MG63 (cell line): ENCODE results near the gene AGAP4. TPM values are rescaled to one million over a fixed set of nuclear protein-coding genes. Genes with fewer than 3 reads are reported as not detected.
"Not testable (repeated sequence)": the region's sequence is repeated elsewhere in the genome, so short reads cannot be mapped to it uniquely, and the experiment has no call there.

Source experiments
- DNase-seq: peaks from one replicate; pipeline ENCODE4 v3.0.0-alpha.2; 2020
- H3K27me3 ChIP-seq: fragments of 250-450 bp; sonication (Bioruptor Pico); 2 replicates; pipeline ENCODE4 v1.5.1; 2020; ENCODE audit warnings: mild to moderate bottlenecking, moderate library complexity
- H3K36me3 ChIP-seq: fragments of 250-450 bp; sonication (Bioruptor Pico); 2 replicates; pipeline ENCODE4 v1.5.1; 2020; ENCODE audit warnings: mild to moderate bottlenecking, moderate library complexity
- H3K4me3 ChIP-seq: fragments of 250-450 bp; sonication (Bioruptor Pico); 2 replicates; pipeline ENCODE4 v1.5.1; 2020; ENCODE audit warnings: mild to moderate bottlenecking, moderate library complexity
- H3K9me3 ChIP-seq: fragments of 250-450 bp; sonication (Bioruptor Pico); 2 replicates; pipeline ENCODE4 v1.5.1; 2020; ENCODE audit warnings: mild to moderate bottlenecking, moderate library complexity
- total RNA-seq: library from RNA; depleted of rRNA; stranded (reverse); fragments of >200 nt; shearing (Covaris generic); gene quantifications from 2 replicates; pipeline ENCODE4 v1.2.3, GENCODE V29; 2014; ENCODE audit warnings: low replicate concordance; rRNA removed

Gene AGAP4
- total RNA-seq, result 0.76 and 2.2 TPM in 2 replicates

GRCh38 chr10:45847400-45847799 is at the start of gene AGAP4:
Gene AGAP4 (minus strand): TSS chr10:45847500. CDS start chr10:45847347, 153 bp downstream.
- not testable (repeated sequence) for H3K36me3 ChIP-seq, H3K27me3 ChIP-seq, H3K9me3 ChIP-seq, H3K4me3 ChIP-seq, DNase-seq

- not testable (repeated sequence) for H3K4me3 ChIP-seq, H3K27me3 ChIP-seq, H3K36me3 ChIP-seq, H3K9me3 ChIP-seq, DNase-seq
Observed at GRCh38 chr10:45890721-45891120, 43.4 kb upstream of the AGAP4 start.

DNA sequence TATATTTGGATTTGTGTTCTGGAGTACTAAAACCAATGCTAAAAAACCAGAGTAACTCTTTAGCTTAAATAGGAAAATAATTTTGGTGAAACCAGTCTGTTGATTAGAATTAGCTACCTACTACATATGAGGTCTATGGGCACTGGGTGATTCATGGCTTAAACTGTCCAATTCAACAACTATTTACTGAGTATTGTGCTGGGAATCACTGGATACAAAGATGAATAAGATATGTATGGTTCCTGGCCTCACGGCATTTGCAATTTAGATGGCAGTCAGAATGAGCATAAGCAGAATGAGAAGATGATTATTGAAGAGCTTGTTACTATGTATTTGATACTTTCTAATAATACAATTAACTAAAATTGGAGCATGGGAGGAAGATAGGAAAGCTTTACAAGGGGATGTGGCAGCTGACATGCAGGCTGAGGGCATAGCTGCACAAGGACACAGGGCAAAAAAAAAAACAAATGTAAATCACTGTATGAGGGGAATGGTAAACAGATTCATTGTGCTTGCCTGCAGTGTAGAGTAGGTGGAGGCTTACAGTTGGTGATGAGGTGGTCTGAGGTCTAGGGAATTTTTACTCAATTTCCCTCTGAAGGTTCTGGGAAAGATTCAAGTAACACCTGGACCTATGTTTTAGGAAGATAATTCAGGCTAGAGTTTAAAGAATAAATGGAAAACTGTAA is 42.4 kb upstream of the AGAP4 start:
- not testable (repeated sequence) for H3K4me3 ChIP-seq, DNase-seq, H3K9me3 ChIP-seq, H3K36me3 ChIP-seq, H3K27me3 ChIP-seq

DNA sequence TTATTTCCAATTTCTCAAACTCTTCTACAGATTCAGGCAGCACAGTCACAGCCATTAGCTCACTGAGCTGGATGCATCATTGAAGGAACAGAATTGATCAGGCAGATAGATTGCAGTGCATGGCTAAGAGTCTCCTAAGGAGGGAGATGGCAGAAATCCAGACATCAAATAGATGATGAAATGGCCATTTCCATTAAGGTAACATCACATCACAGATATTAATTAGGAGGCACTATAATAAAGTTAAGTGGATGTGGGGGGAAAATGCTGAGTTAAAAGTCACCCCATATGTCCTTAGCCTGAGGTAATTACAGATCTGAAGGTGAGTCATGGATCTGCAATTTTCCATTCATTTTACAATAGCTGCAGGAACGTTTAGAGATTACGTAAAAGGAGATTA is 35.6 kb upstream of the AGAP4 start:
- not testable (repeated sequence) for H3K4me3 ChIP-seq, H3K9me3 ChIP-seq, H3K36me3 ChIP-seq, H3K27me3 ChIP-seq, DNase-seq

DNA sequence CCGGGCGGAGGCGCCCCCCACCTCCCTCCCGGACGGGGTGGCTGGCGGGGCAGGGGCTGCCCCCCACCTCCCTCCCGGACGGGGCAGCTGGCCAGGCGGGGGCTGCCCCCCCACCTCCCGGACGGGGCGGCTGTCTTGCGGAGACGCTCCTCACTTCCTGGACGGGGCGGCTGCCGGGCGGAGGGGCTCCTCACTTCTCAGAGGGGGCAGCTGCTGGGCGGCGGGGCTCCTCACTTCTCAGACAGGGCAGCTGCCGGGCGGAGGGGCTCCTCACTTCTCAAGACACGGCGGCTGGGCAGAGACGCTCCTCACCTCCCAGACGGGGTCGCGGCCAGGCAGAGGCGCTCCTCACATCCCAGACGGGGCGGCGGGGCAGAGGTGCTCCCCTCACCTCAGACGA is 18.1 kb upstream of the AGAP4 start:
- not testable (repeated sequence) for H3K4me3 ChIP-seq, H3K9me3 ChIP-seq, DNase-seq, H3K36me3 ChIP-seq, H3K27me3 ChIP-seq

GRCh38 chr10:45864264-45864663 is 17.0 kb upstream of the AGAP4 start:
- H3K36me3 ChIP-seq, H3K27me3 ChIP-seq, DNase-seq, H3K9me3 ChIP-seq, H3K4me3 ChIP-seq: not testable (repeated sequence)

DNA sequence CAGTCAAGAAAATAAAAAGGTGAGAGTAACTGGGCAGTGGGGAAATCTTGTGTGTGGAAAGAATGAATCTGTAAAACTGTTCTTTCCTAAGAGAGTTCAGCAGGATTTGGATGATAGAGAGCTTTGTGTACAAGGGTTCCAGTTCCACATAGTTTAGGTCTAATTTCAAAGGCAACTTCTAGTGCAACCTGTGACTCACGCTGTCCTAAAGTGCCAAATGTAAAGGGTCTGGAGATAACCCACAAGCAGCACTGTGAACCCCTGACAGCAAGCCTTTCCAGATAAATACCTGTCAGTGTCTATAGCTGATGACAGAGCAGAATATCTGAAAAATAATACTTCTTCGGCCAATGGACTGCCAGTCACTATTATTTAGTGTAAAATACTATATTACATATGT is 16.3 kb upstream of the AGAP4 start:
- H3K4me3 ChIP-seq, H3K9me3 ChIP-seq, H3K27me3 ChIP-seq, H3K36me3 ChIP-seq, DNase-seq: not testable (repeated sequence)

DNA sequence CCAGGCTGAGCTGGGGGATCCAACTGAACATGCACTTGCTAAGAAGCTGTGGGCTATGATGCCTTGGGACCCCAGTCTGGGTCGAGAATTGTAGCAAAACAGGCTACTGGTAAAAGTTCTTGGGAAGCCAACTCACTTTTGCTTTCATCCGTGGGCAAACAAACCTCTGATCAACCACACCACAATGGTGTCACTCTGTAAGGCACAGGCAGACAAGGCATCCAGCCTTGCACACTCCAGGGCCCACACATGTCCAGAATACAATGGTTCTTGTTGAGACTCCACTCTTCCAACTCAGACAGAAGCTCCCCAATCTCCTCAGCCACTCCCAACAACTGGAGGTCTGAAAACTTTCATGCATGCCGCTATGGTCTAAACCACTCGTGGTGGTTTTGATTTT is 10.6 kb upstream of the AGAP4 start:
- not testable (repeated sequence) for H3K27me3 ChIP-seq, H3K4me3 ChIP-seq, DNase-seq, H3K36me3 ChIP-seq, H3K9me3 ChIP-seq

DNA sequence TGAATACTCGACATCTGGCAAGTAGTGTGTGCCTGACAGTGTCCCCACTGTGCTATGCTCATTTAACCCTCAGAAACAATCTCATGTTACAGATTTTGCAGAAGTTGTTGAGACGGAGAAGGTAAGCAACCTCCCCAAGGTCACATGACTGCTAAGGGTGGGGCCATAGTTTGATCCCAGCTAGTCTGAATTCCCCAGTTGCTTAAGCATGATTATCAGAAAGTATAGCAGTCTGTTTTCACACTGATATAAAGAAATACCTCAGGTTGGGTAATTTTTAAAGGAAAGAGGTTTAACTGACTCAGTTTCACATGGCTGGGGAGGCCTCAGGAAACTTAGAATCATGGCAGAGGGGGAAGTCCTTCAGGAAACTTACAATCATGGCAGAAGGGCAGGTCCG is 1.2 kb upstream of the AGAP4 start:
- not testable (repeated sequence) for H3K36me3 ChIP-seq, H3K9me3 ChIP-seq, DNase-seq, H3K4me3 ChIP-seq, H3K27me3 ChIP-seq

GRCh38 chr10:45822918-45823317 is 24.4 kb downstream of the AGAP4 start:
- H3K36me3 ChIP-seq, H3K4me3 ChIP-seq, DNase-seq, H3K27me3 ChIP-seq, H3K9me3 ChIP-seq: not testable (repeated sequence)

- not testable (repeated sequence) for H3K9me3 ChIP-seq, H3K27me3 ChIP-seq, DNase-seq, H3K36me3 ChIP-seq, H3K4me3 ChIP-seq
Observed at GRCh38 chr10:45820107-45820830, 27.0 kb downstream of the AGAP4 start.

- no peak overlapping the region for H3K4me3 ChIP-seq
- no peaks in the 10 kb centered on the region for H3K9me3 ChIP-seq
- no peaks in the 10 kb centered on the region for H3K36me3 ChIP-seq
- H3K27me3 ChIP-seq, result no peaks in the 10 kb centered on the region
- no peak for DNase-seq
Observed at GRCh38 chr10:45819552-45819951, 27.7 kb downstream of the AGAP4 start.

GRCh38 chr10:45817912-45818311 is 29.4 kb downstream of the AGAP4 start:
- no peak for DNase-seq
- Histone ChIP-seq H3K4me3 (no peak overlapping the region), H3K36me3 (no peaks in the 10 kb centered on the region), H3K27me3 (no peaks in the 10 kb centered on the region), H3K9me3 (no peaks in the 10 kb centered on the region)

DNA sequence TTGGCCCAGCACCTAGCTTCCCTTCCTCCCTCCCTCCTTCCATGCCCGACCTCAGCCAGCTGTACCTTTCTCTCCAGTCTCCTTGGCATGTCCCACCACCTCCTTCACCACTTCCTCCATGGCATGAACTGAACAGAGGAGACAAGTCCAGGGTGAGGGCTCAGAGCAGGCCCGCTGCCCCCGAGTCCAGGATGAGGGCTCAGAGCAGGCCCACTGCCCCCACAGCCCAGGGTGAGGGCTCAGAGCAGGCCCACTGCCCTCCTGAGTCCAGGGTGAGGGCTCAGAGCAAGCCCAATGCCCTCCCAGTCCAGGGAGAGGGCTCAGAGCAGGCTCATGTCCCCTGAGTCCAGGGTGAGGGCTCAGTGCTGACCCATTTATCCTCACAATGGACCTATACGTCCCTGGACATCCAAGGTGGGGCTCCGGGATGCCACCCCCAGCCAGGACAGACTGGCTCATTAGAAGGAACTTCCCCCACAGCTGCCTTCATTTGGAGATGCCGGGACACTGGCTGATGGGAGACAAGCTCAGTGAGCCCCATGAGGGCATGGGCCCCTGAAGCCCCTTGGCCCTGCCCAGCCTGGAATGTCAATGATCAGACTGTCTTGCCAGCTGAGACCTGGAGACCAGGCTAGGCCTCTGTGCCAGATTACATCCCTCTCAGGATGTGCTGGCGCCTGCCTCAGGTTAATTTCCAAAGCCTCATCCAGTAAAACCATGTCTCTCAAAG is 30.0 kb downstream of the AGAP4 start:
- Histone ChIP-seq H3K9me3 (no peaks in the 10 kb centered on the region), H3K27me3 (no peaks in the 10 kb centered on the region), H3K4me3 (no peak overlapping the region), H3K36me3 (no peaks in the 10 kb centered on the region)
- no peak for DNase-seq

GRCh38 chr10:45814146-45814545 is 33.2 kb downstream of the AGAP4 start:
- H3K9me3 ChIP-seq, DNase-seq: not testable (repeated sequence)

GRCh38 chr10:45812959-45813358 is 34.3 kb downstream of the AGAP4 start:
- DNase-seq, H3K9me3 ChIP-seq, H3K27me3 ChIP-seq, H3K36me3 ChIP-seq, H3K4me3 ChIP-seq: not testable (repeated sequence)

More at GRCh38 chr10:45814146-45814545, 33.2 kb downstream of the AGAP4 start:
- not testable (repeated sequence) for H3K36me3 ChIP-seq, H3K27me3 ChIP-seq, H3K4me3 ChIP-seq

DNA sequence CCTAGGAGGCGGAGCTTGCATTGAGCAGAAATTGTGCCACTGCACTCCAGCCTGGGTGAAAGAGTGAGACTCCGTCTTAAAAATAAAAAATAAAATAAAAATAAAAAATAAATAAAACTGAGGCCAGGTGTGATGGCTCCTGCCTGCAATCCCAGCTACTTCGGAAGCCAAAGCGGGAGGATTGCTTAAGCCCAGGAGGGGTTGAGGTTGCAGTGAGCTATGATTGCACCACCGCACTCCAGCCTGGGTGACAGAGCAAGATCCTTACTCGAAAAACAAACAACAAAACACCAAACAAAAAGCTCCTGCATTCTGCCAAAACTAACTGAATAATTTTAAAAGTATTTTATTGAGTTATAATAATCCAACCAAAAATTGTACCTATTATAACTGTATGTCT is 36.2 kb downstream of the AGAP4 start:
- Histone ChIP-seq H3K4me3 (no peak overlapping the region), H3K36me3 (no peaks in the 10 kb centered on the region), H3K9me3 (no peaks in the 10 kb centered on the region), H3K27me3 (no peaks in the 10 kb centered on the region)
- no peak for DNase-seq

DNA sequence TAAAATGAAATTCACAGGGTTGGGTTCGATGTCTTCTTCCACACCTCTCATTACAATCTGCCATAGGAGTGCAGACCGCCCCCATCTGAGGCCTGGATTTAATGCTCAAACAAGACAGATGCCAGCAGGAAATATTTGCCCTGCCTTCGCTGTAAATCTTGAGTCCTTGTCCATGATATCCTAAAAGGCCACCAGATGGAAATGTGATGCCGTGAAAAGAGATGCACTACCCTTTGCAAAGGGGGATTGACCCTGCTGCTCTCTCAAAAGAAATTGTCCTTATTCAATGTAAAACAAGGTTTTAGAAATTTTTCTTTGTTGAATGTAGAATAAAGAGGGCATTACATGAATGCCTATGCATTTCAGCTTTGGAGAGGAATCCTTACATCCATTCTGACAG is 37.5 kb downstream of the AGAP4 start:
- Histone ChIP-seq H3K4me3 (no peak overlapping the region), H3K9me3 (no peaks in the 10 kb centered on the region), H3K36me3 (no peaks in the 10 kb centered on the region), H3K27me3 (no peaks in the 10 kb centered on the region)
- no peak for DNase-seq
